Measurements from ENCODE around the gene NPIPB9. TPM values are rescaled to one million over a fixed set of nuclear protein-coding genes. Genes with fewer than 3 reads are reported as not detected.

NPIPB9 gene
- total and polyA plus RNA-seq, 2 of the 4 experiments (the other 2 are of a cell fraction): 0.15 TPM; not detected in 1

DNA sequence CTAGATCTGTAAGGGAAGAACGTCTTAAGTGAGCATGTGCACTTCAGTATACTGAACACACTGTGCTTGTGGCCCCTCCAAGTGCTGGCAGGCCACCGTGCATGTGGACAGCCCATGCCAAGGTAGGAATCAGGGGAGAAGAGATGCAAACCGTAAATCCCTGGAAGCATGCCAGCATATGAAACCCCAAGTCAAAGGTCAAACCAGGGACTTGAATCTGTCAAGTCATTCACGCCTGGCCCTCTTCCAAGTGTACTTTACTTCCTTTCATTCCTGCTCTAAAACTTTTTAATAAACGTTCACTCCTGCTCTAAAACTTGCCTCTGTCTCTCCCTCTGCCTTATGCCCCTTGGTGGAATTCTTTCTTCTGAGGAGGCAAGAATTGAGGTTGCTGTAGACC lies 68.4 kb downstream of the NPIPB9 start:
- dilution Hi-C loops (cut with HindIII; ENCODE audit: low sequenced_read_pairs, unreplicated experiment): no loop called here
- Histone ChIP-seq H3K9ac (ENCODE audit: low read depth, low read length) (no peak overlapping the region), H3K79me1 (ENCODE audit: low read depth in 1 of 2, low read length in 2 of 2) (peaks cover 7 to 31% of the 10 kb centered on the region in 2 experiments; a peak in 2 of 4 replicates), H2AFZ (replicated peaks; ENCODE audit: low read length, poor library complexity) (no peak overlapping the region), H3K23ac (ENCODE audit: low read depth, low read length) (no peak overlapping the region), H2BK20ac (ENCODE audit: low read depth, low read length) (no peak overlapping the region), H3K56ac (ENCODE audit: extremely low read depth, insufficient read depth, low read length) (no peak overlapping the region), H4K5ac (ENCODE audit: low read depth, low read length) (no peak overlapping the region), H2AK5ac (ENCODE audit: low read depth, low read length) (no peak overlapping the region), H3K27me3 (ENCODE audit: control insufficient read depth, insufficient read depth, low read length) (no peaks in the 10 kb centered on the region), H3K4me3 (ENCODE audit: insufficient read depth, low read depth, low read length) (no peak overlapping the region), H4K91ac (ENCODE audit: insufficient read depth, low read depth, low read length) (no peak overlapping the region), H4K20me1 (ENCODE audit: insufficient read depth, low read length) (peaks cover 11% of the 10 kb centered on the region), H3K14ac (replicated peaks; ENCODE audit: low read depth, low read length) (no peak overlapping the region), H3K4ac (ENCODE audit: low read depth, low read length) (no peak overlapping the region), H3K18ac (ENCODE audit: low read depth, low read length) (no peak overlapping the region), H3K4me2 (ENCODE audit: low read depth, low read length) (no peak overlapping the region), H4K8ac (ENCODE audit: low read depth in 2 of 2, low read length in 2 of 2) (no peak overlapping the region), H3K27ac (ENCODE audit: insufficient read depth, low read length) (no peak overlapping the region), H2BK15ac (ENCODE audit: low read depth, low read length) (no peak overlapping the region), H2BK5ac (ENCODE audit: low read depth, low read length, poor library complexity, severe bottlenecking) (no peak overlapping the region), H2BK120ac (ENCODE audit: low read depth, low read length) (no peak overlapping the region), H3K36me3 (ENCODE audit: control insufficient read depth, insufficient read depth, low read length) (0 out of 2 replicates have a peak, but pooled peaks cover 2% of the 10 kb centered on the region), H3K9me3 (ENCODE audit: control insufficient read depth, insufficient read depth, low read length) (no peaks in the 10 kb centered on the region), H2AK9ac (replicated peaks; ENCODE audit: low read depth, low read length, poor library complexity) (no peak overlapping the region), H3K4me1 (ENCODE audit: control insufficient read depth, insufficient read depth, low read length) (no peaks in the 10 kb centered on the region), H3K9me1 (ENCODE audit: insufficient read depth, low read length) (peaks cover 7% of the 10 kb centered on the region; the same call in 1 of the 2 replicates)
- DNase-seq (no peak), ATAC-seq (ENCODE audit: low read depth) (no peak)
- in situ Hi-C loops (cut with MboI; ENCODE audit: low sequenced_read_pairs): loop anchor here (5.0 kb wide), 1 partner anchor 122 kb away; no protein-coding TSS in a partner anchor
- 67% methylated on average over 1 of the region's 5 CpGs; no CpG with 5 or more reads in 1 of the 2 experiments for WGBS, 2 experiments (ENCODE audit: extremely low coverage in 2 of 2, insufficient read length in 1 of 2)
- CTCF ChIA-PET: no interaction called here
- BruUV-seq (replicated peaks): no TSS peak
- intact Hi-C loops (cut with micrococcal nuclease): loop anchor here (5.0 kb wide), 2 partner anchors 42 to 127 kb away; partner anchors contain the start of gene SH2B1
- POLR2A ChIA-PET (ENCODE audit: unreplicated experiment): no interaction called here
- no peak for TF ChIP-seq CEBPB (IDR thresholded peaks at IDR 0.05; ENCODE audit: low read depth, low read length)
- no peak for TF ChIP-seq MAZ (IDR thresholded peaks at IDR 0.05; ENCODE audit: borderline replicate concordance, low read depth, low read length)
- no peak for TF ChIP-seq MXI1 (IDR thresholded peaks at IDR 0.05; ENCODE audit: borderline replicate concordance, low read depth, low read length)
- no peak for TF ChIP-seq CHD1 (IDR thresholded peaks at IDR 0.05; ENCODE audit: low read depth, low read length)
- TF ChIP-seq FOS (IDR thresholded peaks at IDR 0.05; ENCODE audit: low read depth, low read length): no peak
- TF ChIP-seq NFE2L2 (IDR thresholded peaks at IDR 0.05; ENCODE audit: low read depth, low read length): no peak
- no peak for TF ChIP-seq BHLHE40 (IDR thresholded peaks at IDR 0.05; ENCODE audit: low read depth, low read length)
- no peak for TF ChIP-seq RFX5 (IDR thresholded peaks at IDR 0.05; ENCODE audit: low read depth, low read length)
- no peak for TF ChIP-seq RCOR1 (IDR thresholded peaks at IDR 0.05; ENCODE audit: insufficient replicate concordance, low read length)
- no peak for TF ChIP-seq RAD21 (IDR thresholded peaks at IDR 0.05; ENCODE audit: low read length)
- TF ChIP-seq, protein P1, sequence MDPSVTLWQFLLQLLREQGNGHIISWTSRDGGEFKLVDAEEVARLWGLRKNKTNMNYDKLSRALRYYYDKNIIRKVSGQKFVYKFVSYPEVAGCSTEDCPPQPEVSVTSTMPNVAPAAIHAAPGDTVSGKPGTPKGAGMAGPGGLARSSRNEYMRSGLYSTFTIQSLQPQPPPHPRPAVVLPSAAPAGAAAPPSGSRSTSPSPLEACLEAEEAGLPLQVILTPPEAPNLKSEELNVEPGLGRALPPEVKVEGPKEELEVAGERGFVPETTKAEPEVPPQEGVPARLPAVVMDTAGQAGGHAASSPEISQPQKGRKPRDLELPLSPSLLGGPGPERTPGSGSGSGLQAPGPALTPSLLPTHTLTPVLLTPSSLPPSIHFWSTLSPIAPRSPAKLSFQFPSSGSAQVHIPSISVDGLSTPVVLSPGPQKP (IDR thresholded peaks at IDR 0.05; ENCODE audit: borderline replicate concordance, low read depth, low read length): no peak
- TF ChIP-seq POLR2A (IDR thresholded peaks at IDR 0.05; ENCODE audit: low read depth, low read length): no peak
- no peak for TF ChIP-seq SMC3 (IDR thresholded peaks at IDR 0.05; ENCODE audit: low read depth, low read length)
- TF ChIP-seq MAFK (IDR thresholded peaks at IDR 0.05; ENCODE audit: low read depth, low read length): no peak
- TF ChIP-seq, protein P2, sequence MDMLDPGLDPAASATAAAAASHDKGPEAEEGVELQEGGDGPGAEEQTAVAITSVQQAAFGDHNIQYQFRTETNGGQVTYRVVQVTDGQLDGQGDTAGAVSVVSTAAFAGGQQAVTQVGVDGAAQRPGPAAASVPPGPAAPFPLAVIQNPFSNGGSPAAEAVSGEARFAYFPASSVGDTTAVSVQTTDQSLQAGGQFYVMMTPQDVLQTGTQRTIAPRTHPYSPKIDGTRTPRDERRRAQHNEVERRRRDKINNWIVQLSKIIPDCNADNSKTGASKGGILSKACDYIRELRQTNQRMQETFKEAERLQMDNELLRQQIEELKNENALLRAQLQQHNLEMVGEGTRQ (IDR thresholded peaks at IDR 0.05; ENCODE audit: low read depth, low read length): no peak
- TF ChIP-seq, protein P3, sequence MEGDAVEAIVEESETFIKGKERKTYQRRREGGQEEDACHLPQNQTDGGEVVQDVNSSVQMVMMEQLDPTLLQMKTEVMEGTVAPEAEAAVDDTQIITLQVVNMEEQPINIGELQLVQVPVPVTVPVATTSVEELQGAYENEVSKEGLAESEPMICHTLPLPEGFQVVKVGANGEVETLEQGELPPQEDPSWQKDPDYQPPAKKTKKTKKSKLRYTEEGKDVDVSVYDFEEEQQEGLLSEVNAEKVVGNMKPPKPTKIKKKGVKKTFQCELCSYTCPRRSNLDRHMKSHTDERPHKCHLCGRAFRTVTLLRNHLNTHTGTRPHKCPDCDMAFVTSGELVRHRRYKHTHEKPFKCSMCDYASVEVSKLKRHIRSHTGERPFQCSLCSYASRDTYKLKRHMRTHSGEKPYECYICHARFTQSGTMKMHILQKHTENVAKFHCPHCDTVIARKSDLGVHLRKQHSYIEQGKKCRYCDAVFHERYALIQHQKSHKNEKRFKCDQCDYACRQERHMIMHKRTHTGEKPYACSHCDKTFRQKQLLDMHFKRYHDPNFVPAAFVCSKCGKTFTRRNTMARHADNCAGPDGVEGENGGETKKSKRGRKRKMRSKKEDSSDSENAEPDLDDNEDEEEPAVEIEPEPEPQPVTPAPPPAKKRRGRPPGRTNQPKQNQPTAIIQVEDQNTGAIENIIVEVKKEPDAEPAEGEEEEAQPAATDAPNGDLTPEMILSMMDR (conservative IDR thresholded peaks at IDR 0.05; ENCODE audit: low read depth, low read length): no peak
